GM18519 (cell line): ENCODE results near the gene CBFB.
"Not testable (repeated sequence)": the region's sequence is repeated elsewhere in the genome, so short reads cannot be mapped to it uniquely, and the experiment has no call there.

ENCODE experiments used
- ATAC-seq: cut with Tn5 transposase; IDR thresholded peaks from one replicate; pipeline ENCODE4 v1.9.1; 2021; ENCODE audit warnings: mild to moderate bottlenecking, moderate library complexity; ENCODE audit not compliant: unreplicated experiment, low FRiP score

Gene CBFB

DNA sequence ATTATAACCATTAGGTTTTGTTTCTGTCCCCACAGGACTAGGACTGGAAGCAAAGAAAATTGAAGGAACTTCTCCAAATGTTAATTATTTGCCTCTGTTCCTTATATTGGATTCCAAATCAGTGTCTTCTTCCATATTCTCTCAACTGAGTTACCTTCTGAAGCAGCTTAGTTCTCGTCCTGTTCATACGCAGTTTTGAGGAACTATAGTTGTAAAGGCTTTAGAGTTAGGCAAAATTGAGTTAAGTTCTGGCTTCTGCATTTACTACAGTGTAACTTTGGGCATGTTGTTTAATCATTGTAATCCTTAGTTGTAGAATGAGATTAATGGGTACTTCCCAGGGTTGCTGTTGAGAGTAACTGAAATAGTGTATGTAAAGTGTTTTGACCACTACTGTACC is 11.2 kb downstream of the CBFB start:
- no peak for ATAC-seq

- no peak for ATAC-seq
Measured at GRCh38 chr16:67040906-67041305, 12.0 kb downstream of the CBFB start.

- ATAC-seq: not testable (repeated sequence)
Measured at GRCh38 chr16:67041520-67041919, 12.6 kb downstream of the CBFB start.

- ATAC-seq: no peak
Measured at GRCh38 chr16:67043420-67043819, 14.5 kb downstream of the CBFB start.

- no peak for ATAC-seq
Measured at GRCh38 chr16:67050796-67051195, 21.8 kb downstream of the CBFB start.

DNA sequence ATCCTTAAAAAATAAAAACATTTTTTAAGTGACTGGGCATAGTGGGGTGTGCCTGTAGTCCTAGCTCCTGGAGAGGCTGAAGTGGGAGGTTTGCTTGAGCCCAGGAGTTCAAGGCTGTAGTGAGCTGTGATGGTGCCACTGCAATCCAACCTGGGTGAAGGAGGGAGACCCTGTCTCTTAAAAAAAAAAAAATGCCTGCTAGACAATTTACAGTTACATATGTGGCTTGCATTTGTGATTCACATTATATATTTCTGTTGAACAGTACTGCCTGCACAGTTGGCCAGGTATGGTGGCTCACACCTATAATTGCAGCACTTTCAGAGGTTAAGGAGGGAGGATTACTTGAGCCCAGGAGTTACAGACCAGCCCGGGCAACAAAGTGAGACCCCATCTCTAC is 23.4 kb downstream of the CBFB start:
- ATAC-seq: no peak

DNA sequence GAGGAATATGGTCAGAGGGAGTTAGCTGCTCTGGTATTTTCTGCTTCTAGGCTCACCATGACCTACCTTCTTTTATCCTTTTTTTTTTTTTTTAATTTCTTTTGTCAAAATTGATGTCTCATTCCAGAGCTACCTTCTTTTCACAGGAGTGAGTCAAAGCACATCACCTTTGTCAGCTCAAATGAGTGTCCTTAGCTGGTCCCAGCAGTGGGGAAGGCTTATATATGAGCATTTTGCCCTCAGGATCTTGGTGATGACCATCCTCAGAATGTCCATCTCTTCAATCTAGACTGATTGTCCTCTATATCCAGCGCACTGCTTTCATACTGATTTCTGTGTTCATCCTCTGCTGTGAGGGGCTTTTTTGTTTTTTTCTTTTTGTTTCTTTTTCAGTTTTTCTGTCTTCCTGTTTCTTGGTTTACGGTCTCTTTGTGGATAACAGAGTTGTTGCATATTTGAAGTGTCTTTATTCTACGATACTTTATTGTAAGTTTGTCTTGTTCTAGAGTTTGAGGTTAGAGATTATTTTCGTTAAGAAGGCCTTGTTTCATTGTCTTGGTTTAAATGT is 24.9 kb downstream of the CBFB start:
- no peak for ATAC-seq

DNA sequence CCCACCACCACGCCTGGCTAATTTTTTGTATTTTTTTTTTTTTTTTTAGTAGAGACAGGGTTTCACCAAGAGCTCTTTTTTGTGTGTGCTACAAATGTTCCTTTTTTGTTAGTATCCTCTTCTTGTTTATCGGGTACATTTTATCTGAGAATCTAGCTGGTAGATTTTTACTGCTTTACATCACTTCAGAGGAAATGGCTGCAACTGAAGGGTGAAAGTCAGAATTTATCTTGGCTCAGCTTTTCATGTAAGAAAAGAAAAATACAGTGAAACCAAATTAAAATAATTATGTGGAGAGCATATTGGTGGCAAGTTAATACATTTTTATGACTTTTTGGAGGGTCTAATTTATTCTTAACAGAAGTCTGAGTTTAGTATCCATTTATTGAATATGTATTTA is 26.0 kb downstream of the CBFB start:
- ATAC-seq: no peak

- ATAC-seq: no peak
Measured at GRCh38 chr16:67055712-67056487, 27.0 kb downstream of the CBFB start.

DNA sequence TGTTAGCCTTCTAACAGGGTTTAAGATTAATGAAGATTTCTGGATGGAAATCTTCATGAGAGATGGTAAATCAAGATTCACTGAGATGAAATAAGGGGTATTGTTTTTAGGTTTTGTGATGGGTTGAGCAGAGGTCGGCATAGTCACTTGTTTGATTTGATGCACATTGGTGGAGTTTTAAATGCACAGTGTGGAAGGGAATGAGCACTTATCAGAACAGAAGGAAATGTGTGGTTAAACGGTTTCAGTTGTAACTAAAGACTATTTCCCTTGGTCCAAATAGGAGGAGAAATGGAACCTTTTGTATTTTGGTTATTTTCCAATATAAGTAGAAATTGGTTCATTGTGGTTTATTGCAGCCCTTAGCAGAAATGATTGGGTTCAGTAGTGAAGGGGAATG is 34.1 kb downstream of the CBFB start:
- ATAC-seq: no peak

GRCh38 chr16:67068212-67068753 is 39.3 kb downstream of the CBFB start:
- ATAC-seq: no peak

DNA sequence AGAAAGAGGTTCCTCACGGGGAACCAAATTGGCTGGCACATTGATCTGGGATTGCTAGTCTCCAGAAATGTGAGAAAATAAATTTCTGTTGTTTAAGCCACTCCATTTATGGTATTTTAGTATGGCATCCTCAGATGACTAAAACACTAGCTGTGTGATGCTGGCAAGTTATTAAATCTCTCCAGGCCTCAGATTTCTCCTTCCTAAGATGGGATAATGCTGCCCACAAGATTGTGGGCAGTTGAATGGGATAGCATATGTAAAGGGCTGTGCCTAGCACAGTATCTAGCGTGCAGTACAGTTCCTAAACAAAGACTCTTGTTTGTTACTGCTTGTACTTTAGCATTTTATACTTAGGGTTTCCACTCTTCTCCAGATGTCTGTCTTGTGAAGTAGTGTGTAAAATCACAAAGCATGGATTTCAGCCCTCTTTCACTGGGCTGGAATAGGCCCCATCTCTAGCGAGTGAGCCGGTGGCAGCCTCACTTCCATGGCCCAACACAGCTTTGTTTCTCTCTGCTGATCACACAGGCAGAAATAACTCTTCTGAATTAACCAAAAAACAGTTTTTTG is 42.6 kb downstream of the CBFB start:
- ATAC-seq: no peak

- no peak for ATAC-seq
Measured at GRCh38 chr16:67075331-67075730, 46.4 kb downstream of the CBFB start.

GRCh38 chr16:67077871-67078270 is 48.9 kb downstream of the CBFB start:
- ATAC-seq: no peak

- no peak for ATAC-seq
Measured at GRCh38 chr16:67082100-67082499, 53.2 kb downstream of the CBFB start.

DNA sequence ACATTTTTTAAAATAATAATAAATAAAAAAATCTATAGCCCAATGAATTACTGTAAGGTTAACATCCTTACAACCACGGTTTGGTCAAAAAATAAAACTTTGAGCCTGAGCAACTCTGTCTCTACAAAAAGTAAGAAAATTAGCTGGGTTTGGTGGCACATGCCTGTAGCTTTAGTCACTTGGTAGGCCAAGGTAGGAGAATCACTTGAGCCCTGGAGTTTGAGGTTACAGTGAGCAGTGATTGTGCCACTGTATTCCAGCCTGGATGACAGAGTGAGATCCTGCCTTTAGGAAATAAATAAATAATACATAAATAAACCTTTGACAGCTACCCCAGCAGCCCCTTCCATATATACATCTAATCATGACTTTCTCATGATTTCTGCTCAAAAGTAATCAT is 53.9 kb downstream of the CBFB start:
- no peak for ATAC-seq

DNA sequence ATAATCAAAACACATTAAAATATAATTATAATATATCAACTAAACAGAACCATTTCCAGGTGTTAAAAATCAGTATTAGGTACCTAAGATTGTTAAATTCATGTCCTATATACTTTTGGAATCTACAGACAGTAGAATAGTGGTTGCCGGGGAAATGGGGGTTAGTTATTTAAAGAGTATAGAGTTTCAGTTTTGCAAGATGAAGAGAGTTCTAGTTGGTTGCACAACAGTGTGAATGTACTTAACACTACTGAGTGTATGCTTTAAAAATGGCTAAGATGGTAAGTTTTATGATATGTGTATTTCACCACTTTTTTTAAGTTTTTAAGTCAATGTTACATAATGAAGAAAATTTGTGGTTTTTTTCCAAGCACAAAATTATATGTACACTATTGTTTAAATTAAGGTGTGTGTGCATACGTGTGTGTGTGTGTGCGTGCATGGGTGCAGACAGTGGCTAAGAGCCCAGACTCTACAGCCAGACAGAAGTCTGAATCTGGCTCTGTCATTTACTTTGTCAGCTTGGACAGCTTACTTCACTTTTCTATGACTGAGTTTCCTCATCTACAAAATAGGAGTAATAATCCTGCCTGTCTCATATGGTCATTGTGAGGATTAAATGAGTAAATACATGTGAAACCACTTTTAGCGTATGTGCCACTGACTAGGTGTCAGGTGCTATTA is 55.5 kb downstream of the CBFB start:
- ATAC-seq: no peak

GRCh38 chr16:67086822-67087221 is 57.9 kb downstream of the CBFB start:
- ATAC-seq: no peak

DNA sequence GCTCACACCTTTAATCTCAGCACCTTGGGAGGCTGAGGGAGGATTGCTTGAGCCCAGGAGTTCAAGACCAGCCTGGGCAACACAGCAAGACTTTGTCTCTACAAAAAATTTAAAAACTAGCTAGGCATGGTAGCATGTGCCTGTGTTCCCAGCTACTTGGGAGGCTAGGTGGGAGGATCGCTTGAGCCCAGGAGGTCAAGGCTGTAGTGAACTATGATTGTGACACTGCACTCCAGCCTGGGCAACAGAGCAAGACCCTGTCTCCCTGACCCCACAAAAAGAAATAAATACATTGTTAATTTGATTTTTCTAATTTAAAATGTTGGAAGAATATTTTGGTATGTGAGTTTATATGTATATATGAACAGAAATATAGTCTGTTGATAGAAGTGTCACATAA is 58.3 kb downstream of the CBFB start:
- no peak for ATAC-seq

GRCh38 chr16:67087803-67088202 is 58.9 kb downstream of the CBFB start:
- no peak for ATAC-seq

DNA sequence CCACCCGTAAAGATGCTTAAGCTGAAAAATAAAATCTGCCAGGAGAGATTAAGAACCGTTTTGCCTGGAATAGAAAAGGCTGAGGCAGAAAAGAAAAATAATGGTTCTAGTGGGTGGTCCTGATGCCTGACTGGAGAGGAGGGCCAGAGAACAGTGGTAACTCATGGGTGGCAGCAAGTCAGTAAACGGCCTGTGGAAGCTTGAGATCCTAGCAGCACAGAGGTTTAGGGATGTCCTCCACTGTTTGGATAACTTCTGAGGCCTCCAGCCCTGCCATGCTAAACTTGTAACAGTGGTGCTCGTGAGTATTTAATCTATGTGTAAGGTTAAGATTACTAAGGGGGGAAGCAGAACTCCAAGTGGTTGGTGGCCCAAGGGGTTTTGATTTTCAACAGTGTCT is 59.6 kb downstream of the CBFB start:
- no peak for ATAC-seq
